ENCODE measurements around the gene KRTAP12-3. TPM values are rescaled to one million over a fixed set of nuclear protein-coding genes. Genes with fewer than 3 reads are reported as not detected.

The KRTAP12-3 gene
- total RNA-seq, 1 donor from 2014 or later, result not detected

- Mint-ChIP-seq H3K27ac (ENCODE audit: unreplicated experiment) (no peak overlapping the region), H3K9me3 (ENCODE audit: unreplicated experiment) (peaks cover 21% of the 10 kb centered on the region)
These were observed 28.9 kb upstream of the KRTAP12-3 start for GRCh38 chr21:44628707-44629391.

GRCh38 chr21:44630440-44630839 is 27.3 kb upstream of the KRTAP12-3 start:
- peaks cover 3% of the 10 kb centered on the region for H3K27me3 Mint-ChIP-seq (ENCODE audit: unreplicated experiment)
- TF ChIP-seq CTCF (IDR thresholded peaks at IDR 0.05; ENCODE audit: partially characterized antibody, unreplicated experiment), result no peak
- DNase-seq, result no peak
- peaks cover 15% of the 10 kb centered on the region for H3K9me3 Mint-ChIP-seq (ENCODE audit: unreplicated experiment)
- peaks cover 2% of the 10 kb centered on the region for H3K4me1 Mint-ChIP-seq (ENCODE audit: low read depth, unreplicated experiment)
- no peak overlapping the region for H3K27ac Mint-ChIP-seq (ENCODE audit: unreplicated experiment)
- H3K36me3 Mint-ChIP-seq (ENCODE audit: unreplicated experiment), result peaks cover 35% of the 10 kb centered on the region
- H3K4me3 Mint-ChIP-seq (ENCODE audit: unreplicated experiment), result no peak overlapping the region

More at GRCh38 chr21:44628707-44629391, 28.9 kb upstream of the KRTAP12-3 start:
- peaks cover 3% of the 10 kb centered on the region for H3K27me3 Mint-ChIP-seq (ENCODE audit: unreplicated experiment)
- peaks cover 2% of the 10 kb centered on the region for H3K4me1 Mint-ChIP-seq (ENCODE audit: low read depth, unreplicated experiment)
- H3K36me3 Mint-ChIP-seq (ENCODE audit: unreplicated experiment), result peaks cover 48% of the 10 kb centered on the region
- H3K4me3 Mint-ChIP-seq (ENCODE audit: unreplicated experiment), result no peak overlapping the region
- TF ChIP-seq CTCF (IDR thresholded peaks at IDR 0.05; ENCODE audit: partially characterized antibody, unreplicated experiment), result no peak
- no peak for DNase-seq

GRCh38 chr21:44632067-44632466 is 25.7 kb upstream of the KRTAP12-3 start:
- H3K4me1 Mint-ChIP-seq (ENCODE audit: low read depth, unreplicated experiment), result peaks cover 2% of the 10 kb centered on the region
- peaks cover 3% of the 10 kb centered on the region for H3K27me3 Mint-ChIP-seq (ENCODE audit: unreplicated experiment)
- H3K4me3 Mint-ChIP-seq (ENCODE audit: unreplicated experiment), result no peak overlapping the region
- H3K27ac Mint-ChIP-seq (ENCODE audit: unreplicated experiment), result no peak overlapping the region
- H3K9me3 Mint-ChIP-seq (ENCODE audit: unreplicated experiment), result peaks cover 15% of the 10 kb centered on the region
- no peak for DNase-seq
- peaks cover 35% of the 10 kb centered on the region for H3K36me3 Mint-ChIP-seq (ENCODE audit: unreplicated experiment)
- TF ChIP-seq CTCF (IDR thresholded peaks at IDR 0.05; ENCODE audit: partially characterized antibody, unreplicated experiment), result no peak

- H3K27me3 Mint-ChIP-seq (ENCODE audit: unreplicated experiment), result no peaks in the 10 kb centered on the region
- no peak overlapping the region for H3K27ac Mint-ChIP-seq (ENCODE audit: unreplicated experiment)
- no peak for TF ChIP-seq CTCF (IDR thresholded peaks at IDR 0.05; ENCODE audit: partially characterized antibody, unreplicated experiment)
- H3K36me3 Mint-ChIP-seq (ENCODE audit: unreplicated experiment), result peaks cover 30% of the 10 kb centered on the region
- no peak for DNase-seq
- H3K4me1 Mint-ChIP-seq (ENCODE audit: low read depth, unreplicated experiment), result peaks cover 3% of the 10 kb centered on the region
- H3K4me3 Mint-ChIP-seq (ENCODE audit: unreplicated experiment), result no peak overlapping the region
- H3K9me3 Mint-ChIP-seq (ENCODE audit: unreplicated experiment), result peaks cover 13% of the 10 kb centered on the region
These were observed 21.3 kb upstream of the KRTAP12-3 start for GRCh38 chr21:44636209-44637017.
